Measurements from ENCODE around the gene UVRAG. TPM values are rescaled to one million over a fixed set of nuclear protein-coding genes. Genes with fewer than 3 reads are reported as not detected.

UVRAG gene
- total RNA-seq, 1 donor from 2014 or later, result 20.2 TPM

DNA sequence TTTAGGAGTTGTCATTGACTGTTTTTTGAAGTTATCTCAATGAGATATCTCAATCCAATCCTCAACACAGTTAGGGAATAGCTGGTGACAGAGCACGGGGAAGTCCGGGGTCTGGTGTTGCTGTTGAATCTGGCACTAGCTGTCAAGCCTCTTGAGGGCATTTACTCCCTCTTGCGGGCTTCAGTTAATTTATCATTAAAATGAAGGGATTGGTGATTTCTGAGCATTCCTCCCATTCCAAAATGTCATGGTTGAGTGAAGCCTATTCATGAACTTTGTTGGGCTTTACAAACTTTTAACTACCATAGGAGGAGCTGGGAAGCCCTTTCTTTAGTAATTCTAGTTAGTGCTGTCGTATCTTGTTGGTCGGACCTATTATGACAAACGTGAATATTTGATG, 40.2 kb downstream of the UVRAG start:
- no peak for DNase-seq (ENCODE audit: extremely low spot score, unreplicated experiment)
- Mint-ChIP-seq H3K4me1 (ENCODE audit: unreplicated experiment) (peaks cover 20% of the 10 kb centered on the region), H3K27me3 (ENCODE audit: unreplicated experiment) (no peaks in the 10 kb centered on the region), H3K36me3 (ENCODE audit: unreplicated experiment) (peaks cover 14% of the 10 kb centered on the region), H3K4me3 (ENCODE audit: unreplicated experiment) (no peak overlapping the region), H3K27ac (ENCODE audit: unreplicated experiment) (no peak overlapping the region), H3K9me3 (ENCODE audit: unreplicated experiment) (no peaks in the 10 kb centered on the region)
- TF ChIP-seq, protein P1, sequence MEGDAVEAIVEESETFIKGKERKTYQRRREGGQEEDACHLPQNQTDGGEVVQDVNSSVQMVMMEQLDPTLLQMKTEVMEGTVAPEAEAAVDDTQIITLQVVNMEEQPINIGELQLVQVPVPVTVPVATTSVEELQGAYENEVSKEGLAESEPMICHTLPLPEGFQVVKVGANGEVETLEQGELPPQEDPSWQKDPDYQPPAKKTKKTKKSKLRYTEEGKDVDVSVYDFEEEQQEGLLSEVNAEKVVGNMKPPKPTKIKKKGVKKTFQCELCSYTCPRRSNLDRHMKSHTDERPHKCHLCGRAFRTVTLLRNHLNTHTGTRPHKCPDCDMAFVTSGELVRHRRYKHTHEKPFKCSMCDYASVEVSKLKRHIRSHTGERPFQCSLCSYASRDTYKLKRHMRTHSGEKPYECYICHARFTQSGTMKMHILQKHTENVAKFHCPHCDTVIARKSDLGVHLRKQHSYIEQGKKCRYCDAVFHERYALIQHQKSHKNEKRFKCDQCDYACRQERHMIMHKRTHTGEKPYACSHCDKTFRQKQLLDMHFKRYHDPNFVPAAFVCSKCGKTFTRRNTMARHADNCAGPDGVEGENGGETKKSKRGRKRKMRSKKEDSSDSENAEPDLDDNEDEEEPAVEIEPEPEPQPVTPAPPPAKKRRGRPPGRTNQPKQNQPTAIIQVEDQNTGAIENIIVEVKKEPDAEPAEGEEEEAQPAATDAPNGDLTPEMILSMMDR (IDR thresholded peaks at IDR 0.05), result no peak

DNA sequence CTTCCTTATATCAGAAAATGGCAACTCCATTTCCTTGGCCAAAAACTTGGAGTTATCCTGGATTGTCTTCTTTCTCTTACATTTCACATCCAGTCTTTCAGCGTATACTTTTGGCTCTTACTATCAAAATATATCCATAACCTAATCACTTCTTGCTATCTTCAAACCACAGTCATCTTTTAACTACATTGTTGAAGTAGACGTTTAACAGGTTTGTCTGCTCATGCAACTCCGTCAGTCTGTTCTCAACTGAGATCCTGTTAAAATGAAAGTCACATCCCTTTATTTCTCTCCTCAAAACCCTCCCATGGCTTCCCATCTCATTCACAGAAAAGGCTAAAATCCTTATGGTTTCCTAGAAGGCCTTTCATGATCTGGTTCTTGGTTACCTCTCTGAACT, 41.9 kb downstream of the UVRAG start:
- Mint-ChIP-seq H3K27me3 (ENCODE audit: unreplicated experiment) (no peaks in the 10 kb centered on the region), H3K4me3 (ENCODE audit: unreplicated experiment) (no peak overlapping the region), H3K9me3 (ENCODE audit: unreplicated experiment) (no peaks in the 10 kb centered on the region), H3K27ac (ENCODE audit: unreplicated experiment) (no peak overlapping the region), H3K4me1 (ENCODE audit: unreplicated experiment) (peaks cover 17% of the 10 kb centered on the region), H3K36me3 (ENCODE audit: unreplicated experiment) (peaks cover 14% of the 10 kb centered on the region)
- TF ChIP-seq, protein P1 (IDR thresholded peaks at IDR 0.05), result no peak
- DNase-seq (ENCODE audit: extremely low spot score, unreplicated experiment), result no peak

DNA sequence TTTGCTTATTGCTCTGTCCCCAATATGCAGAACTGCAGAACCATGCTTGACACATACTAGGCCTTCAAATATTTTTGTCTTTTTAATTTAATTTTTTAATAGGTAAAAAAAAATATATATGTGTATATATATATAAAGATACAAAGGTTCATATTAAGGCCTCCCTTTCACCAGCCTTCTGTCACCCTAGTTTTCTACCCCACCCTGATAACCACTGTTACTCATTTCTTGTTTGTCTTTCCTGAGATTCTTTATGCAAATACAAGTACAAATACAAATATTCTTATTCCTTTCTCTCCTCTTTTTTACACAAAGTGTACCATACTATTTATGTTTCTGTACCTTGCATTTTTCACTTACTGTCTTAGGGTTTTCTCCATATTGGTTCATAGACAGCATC, 43.0 kb downstream of the UVRAG start:
- DNase-seq (ENCODE audit: extremely low spot score, unreplicated experiment), result no peak
- Mint-ChIP-seq H3K4me3 (ENCODE audit: unreplicated experiment) (no peak overlapping the region), H3K27me3 (ENCODE audit: unreplicated experiment) (no peaks in the 10 kb centered on the region), H3K4me1 (ENCODE audit: unreplicated experiment) (peaks cover 17% of the 10 kb centered on the region), H3K27ac (ENCODE audit: unreplicated experiment) (no peak overlapping the region), H3K36me3 (ENCODE audit: unreplicated experiment) (peaks cover 14% of the 10 kb centered on the region), H3K9me3 (ENCODE audit: unreplicated experiment) (no peaks in the 10 kb centered on the region)
- TF ChIP-seq, protein P1 (IDR thresholded peaks at IDR 0.05), result no peak

DNA sequence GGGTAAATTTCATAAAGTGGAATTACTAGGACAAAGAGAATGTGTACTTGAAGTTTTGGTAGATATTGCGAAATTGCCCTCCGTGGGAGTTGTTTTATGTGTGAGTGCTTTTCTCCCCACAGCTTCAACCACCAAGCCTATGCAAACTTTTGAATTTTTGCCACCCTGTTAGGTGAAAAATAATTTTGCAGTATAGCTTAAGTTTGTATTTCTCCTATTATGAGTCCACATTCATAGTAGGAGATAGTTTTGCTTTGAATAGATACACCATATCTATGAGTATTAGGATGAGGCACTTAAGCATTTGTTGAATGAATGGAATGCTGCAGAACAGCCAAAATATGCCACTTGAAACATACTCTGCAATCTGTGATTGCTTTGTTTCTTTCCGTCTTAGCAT, 43.6 kb downstream of the UVRAG start:
- TF ChIP-seq, protein P1 (IDR thresholded peaks at IDR 0.05), result no peak
- DNase-seq (ENCODE audit: extremely low spot score, unreplicated experiment), result no peak
- Mint-ChIP-seq H3K9me3 (ENCODE audit: unreplicated experiment) (no peaks in the 10 kb centered on the region), H3K4me3 (ENCODE audit: unreplicated experiment) (no peak overlapping the region), H3K36me3 (ENCODE audit: unreplicated experiment) (peaks cover 14% of the 10 kb centered on the region), H3K27me3 (ENCODE audit: unreplicated experiment) (no peaks in the 10 kb centered on the region), H3K27ac (ENCODE audit: unreplicated experiment) (no peak overlapping the region), H3K4me1 (ENCODE audit: unreplicated experiment) (peaks cover 17% of the 10 kb centered on the region)

DNA sequence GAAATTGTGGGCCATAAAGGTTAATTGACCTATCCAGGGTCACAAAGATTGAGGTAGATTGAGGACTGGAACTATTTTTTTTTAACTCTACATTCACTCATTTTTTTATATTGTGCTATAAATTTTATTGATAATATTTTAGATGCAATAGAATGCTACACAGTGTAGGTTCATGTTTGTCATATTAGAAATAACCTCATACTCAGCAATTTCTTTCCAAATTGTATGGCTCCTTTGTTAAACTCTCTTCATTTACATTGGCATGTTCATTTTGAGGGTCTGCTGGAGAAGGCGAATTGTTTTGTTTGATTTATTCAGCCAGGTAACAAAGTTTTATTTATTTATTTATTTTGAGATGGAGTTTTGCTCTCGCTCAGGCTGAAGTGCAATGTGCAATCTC, 44.6 kb downstream of the UVRAG start:
- TF ChIP-seq, protein P1 (IDR thresholded peaks at IDR 0.05), result no peak
- no peak for DNase-seq (ENCODE audit: extremely low spot score, unreplicated experiment)
- peaks cover 14% of the 10 kb centered on the region for H3K36me3 Mint-ChIP-seq (ENCODE audit: unreplicated experiment)
- no peaks in the 10 kb centered on the region for H3K9me3 Mint-ChIP-seq (ENCODE audit: unreplicated experiment)
- H3K27me3 Mint-ChIP-seq (ENCODE audit: unreplicated experiment), result no peaks in the 10 kb centered on the region
- H3K27ac Mint-ChIP-seq (ENCODE audit: unreplicated experiment), result no peak overlapping the region
- H3K4me3 Mint-ChIP-seq (ENCODE audit: unreplicated experiment), result no peak overlapping the region
- peaks cover 17% of the 10 kb centered on the region for H3K4me1 Mint-ChIP-seq (ENCODE audit: unreplicated experiment)

Data from osteocyte (in vitro differentiated cells).